ENCODE measurements around the gene CTXND2. TPM values are rescaled to one million over a fixed set of nuclear protein-coding genes. Genes with fewer than 3 reads are reported as not detected.

The CTXND2 gene
- total RNA-seq, 1 experiment from 2014 or later = not detected

GRCh38 chr1:150931773-150932172 lies 44.8 kb downstream of the CTXND2 start:
- peaks cover 6% of the 10 kb centered on the region for H3K4me1 Mint-ChIP-seq (ENCODE audit: low read depth, unreplicated experiment)
- TF ChIP-seq CTCF (IDR thresholded peaks at IDR 0.05; ENCODE audit: insufficient read depth in 1 of 2, low read depth in 1 of 2, low read length in 1 of 2, severe bottlenecking in 1 of 2, unreplicated experiment in 1 of 2) = no peak
- DNase-seq = no peak

GRCh38 chr1:150944856-150945255 lies 57.9 kb downstream of the CTXND2 start:
- CTCF ChIA-PET = no interaction called here
- TF ChIP-seq CTCF (IDR thresholded peaks at IDR 0.05; ENCODE audit: insufficient read depth in 1 of 2, low read depth in 1 of 2, low read length in 1 of 2, severe bottlenecking in 1 of 2, unreplicated experiment in 1 of 2) = no peak
- Histone ChIP-seq H3K4me3 (ENCODE audit: low read depth, low read length) (no peak overlapping the region), H3K4me1 (no peaks in the 10 kb centered on the region), H3K9me3 (no peaks in the 10 kb centered on the region), H3K36me3 (ENCODE audit: control insufficient read depth, insufficient read depth, low read length) (peaks cover 3% of the 10 kb centered on the region; the same call in 1 of the 2 replicates), H3K27me3 (replicated peaks; ENCODE audit: control insufficient read depth, insufficient read depth, low read length) (no peaks in the 10 kb centered on the region)
- Mint-ChIP-seq H3K4me1 (ENCODE audit: low read depth, unreplicated experiment) (no peaks in the 10 kb centered on the region), H3K27ac (ENCODE audit: unreplicated experiment) (no peak overlapping the region), H3K36me3 (ENCODE audit: insufficient read depth, unreplicated experiment) (peaks cover 76% of the 10 kb centered on the region), H3K9me3 (ENCODE audit: unreplicated experiment) (no peaks in the 10 kb centered on the region), H3K27me3 (ENCODE audit: insufficient read depth, unreplicated experiment) (no peaks in the 10 kb centered on the region), H3K4me3 (ENCODE audit: unreplicated experiment) (no peak overlapping the region)
- intact Hi-C loops (cut with micrococcal nuclease; ENCODE audit: unreplicated experiment) = no loop called here
- no TSS peak for BruUV-seq (replicated peaks)
- POLR2A ChIA-PET = no interaction called here
- no peak for DNase-seq

More at GRCh38 chr1:150931773-150932172, 44.8 kb downstream of the CTXND2 start:
- Mint-ChIP-seq H3K4me3 (ENCODE audit: unreplicated experiment) (no peak overlapping the region), H3K27ac (ENCODE audit: unreplicated experiment) (no peak overlapping the region), H3K36me3 (ENCODE audit: insufficient read depth, unreplicated experiment) (peaks cover 72% of the 10 kb centered on the region), H3K27me3 (ENCODE audit: insufficient read depth, unreplicated experiment) (no peaks in the 10 kb centered on the region), H3K9me3 (ENCODE audit: unreplicated experiment) (peaks cover 10% of the 10 kb centered on the region)
- no TSS peak for BruUV-seq (replicated peaks)
- Histone ChIP-seq H3K9me3 (peaks cover 6% of the 10 kb centered on the region; the same call in 1 of the 2 replicates), H3K36me3 (ENCODE audit: control insufficient read depth, insufficient read depth, low read length) (peaks cover 2% of the 10 kb centered on the region), H3K4me3 (ENCODE audit: low read depth, low read length) (no peak overlapping the region), H3K27me3 (replicated peaks; ENCODE audit: control insufficient read depth, insufficient read depth, low read length) (no peaks in the 10 kb centered on the region), H3K4me1 (peaks cover 10% of the 10 kb centered on the region)
- CTCF ChIA-PET = no interaction called here
- POLR2A ChIA-PET = no interaction called here
- intact Hi-C loops (cut with micrococcal nuclease; ENCODE audit: unreplicated experiment) = no loop called here

GRCh38 chr1:150954708-150955107 lies 67.8 kb downstream of the CTXND2 start:
- Histone ChIP-seq H3K27me3 (replicated peaks; ENCODE audit: control insufficient read depth, insufficient read depth, low read length) (no peaks in the 10 kb centered on the region), H3K4me3 (ENCODE audit: low read depth, low read length) (no peak overlapping the region), H3K4me1 (no peaks in the 10 kb centered on the region), H3K9me3 (no peaks in the 10 kb centered on the region), H3K36me3 (ENCODE audit: control insufficient read depth, insufficient read depth, low read length) (peaks cover 2% of the 10 kb centered on the region; the same call in 1 of the 2 replicates)
- peaks cover 7% of the 10 kb centered on the region for H3K4me1 Mint-ChIP-seq (ENCODE audit: low read depth, unreplicated experiment)
- BruUV-seq (replicated peaks) = no TSS peak
- POLR2A ChIA-PET = interaction anchor here (1.6 kb wide), 1 partner anchor 11 kb away, joined by 3 read pairs; no protein-coding TSS in a partner anchor
- DNase-seq = no peak
- H3K27ac Mint-ChIP-seq (ENCODE audit: unreplicated experiment) = no peak overlapping the region
- intact Hi-C loops (cut with micrococcal nuclease; ENCODE audit: unreplicated experiment) = no loop called here
- H3K9me3 Mint-ChIP-seq (ENCODE audit: unreplicated experiment) = no peaks in the 10 kb centered on the region
- no peaks in the 10 kb centered on the region for H3K27me3 Mint-ChIP-seq (ENCODE audit: insufficient read depth, unreplicated experiment)
- no peak overlapping the region for H3K4me3 Mint-ChIP-seq (ENCODE audit: unreplicated experiment)
- no peak for TF ChIP-seq CTCF (IDR thresholded peaks at IDR 0.05; ENCODE audit: insufficient read depth in 1 of 2, low read depth in 1 of 2, low read length in 1 of 2, severe bottlenecking in 1 of 2, unreplicated experiment in 1 of 2)
- H3K36me3 Mint-ChIP-seq (ENCODE audit: insufficient read depth, unreplicated experiment) = peaks cover 84% of the 10 kb centered on the region
- CTCF ChIA-PET = no interaction called here
